OCI-LY7 (cell line): Measurements from ENCODE around the gene METTL27. TPM values are rescaled to one million over a fixed set of nuclear protein-coding genes. Genes with fewer than 3 reads are reported as not detected.
"Not testable (repeated sequence)": the region's sequence is repeated elsewhere in the genome, so short reads cannot be mapped to it uniquely, and the experiment has no call there.

Experiments used
- BruUV-seq: library from RNA; stranded (reverse); fragments of 400-500 nt; replicated peaks from 2 replicates; lab custom pipeline; 2021; lab: Mats Ljungman, UMichigan
- CTCF ChIA-PET: fragments of 300-600 bp; sonication (Branson Sonifier 250); formaldehyde crosslinking; loops from one replicate; lab custom pipeline; 2022; ENCODE audit warnings: antibody characterized with exemption; ENCODE audit not compliant: unreplicated experiment; lab: Charles Lee
- POLR2A ChIA-PET: fragments of 300-600 bp; sonication (Branson Sonifier 250); formaldehyde crosslinking; loops from one replicate; lab custom pipeline; 2022; ENCODE audit warnings: antibody characterized with exemption; lab: Charles Lee
- DNase-seq: peaks from one replicate; pipeline ENCODE4 v3.0.0-alpha.2; 2015; ENCODE audit warnings: low spot score
- H2AFZ ChIP-seq: fragments of 200-600 bp; sonication (generic), shearing (Covaris generic); 2 replicates; pipeline ENCODE4 v1.6.1; 2014; ENCODE audit warnings: mild to moderate bottlenecking, antibody characterized with exemption, low read length, moderate library complexity
- H3K27ac ChIP-seq: fragments of 200-600 bp; sonication (generic); 2 replicates; pipeline ENCODE4 v1.5.1; 2014; ENCODE audit warnings: mixed run types, low read depth, mild to moderate bottlenecking, moderate library complexity, low read length, inconsistent platforms; ENCODE audit not compliant: poor library complexity, severe bottlenecking
- H3K36me3 ChIP-seq: fragments of 200-600 bp; sonication (generic); 2 replicates; pipeline ENCODE4 v1.6.1; 2014; ENCODE audit warnings: mild to moderate bottlenecking, antibody characterized with exemption, low read length, moderate library complexity, mixed read lengths; ENCODE audit not compliant: insufficient read depth
- H3K4me1 ChIP-seq: fragments of 200-600 bp; sonication (generic); 2 replicates; pipeline ENCODE4 v1.5.1; 2014; ENCODE audit warnings: mild to moderate bottlenecking, low read length; ENCODE audit not compliant: insufficient read depth, poor library complexity, severe bottlenecking
- H3K4me2 ChIP-seq: fragments of 200-600 bp; sonication (generic); 2 replicates; pipeline ENCODE4 v1.6.1; 2014; ENCODE audit warnings: mild to moderate bottlenecking, low read length
- H3K4me3 ChIP-seq: fragments of 200-600 bp; sonication (generic); 2 replicates; pipeline ENCODE4 v1.5.1; 2014; ENCODE audit warnings: mild to moderate bottlenecking, low read depth, low read length; ENCODE audit not compliant: poor library complexity, severe bottlenecking
- H3K79me2 ChIP-seq: fragments of 200-600 bp; sonication (generic); 2 replicates; pipeline ENCODE4 v1.6.1; 2016; ENCODE audit warnings: low read depth, mild to moderate bottlenecking, low read length, moderate library complexity, mixed read lengths; ENCODE audit not compliant: insufficient read depth
- H3K9me2 ChIP-seq: fragments of 200-600 bp; sonication (generic); 2 replicates; pipeline ENCODE4 v1.6.1; 2016; ENCODE audit warnings: mild to moderate bottlenecking, low read length, mixed read lengths; ENCODE audit not compliant: insufficient read depth
- H3K9me3 ChIP-seq: fragments of 200-600 bp; sonication (generic); 2 replicates; pipeline ENCODE4 v1.6.1; 2014; ENCODE audit warnings: mild to moderate bottlenecking, mixed run types, low read length, mixed read lengths
- H4K20me1 ChIP-seq: fragments of 200-600 bp; sonication (generic); 2 replicates; pipeline ENCODE4 v1.6.1; 2014; ENCODE audit warnings: mild to moderate bottlenecking, antibody characterized with exemption, low read length, moderate library complexity, mixed read lengths; ENCODE audit not compliant: insufficient read depth
- EZH2phosphoT487 ChIP-seq: fragments of 200-600 bp; sonication (generic); IDR thresholded peaks from 2 replicates; pipeline ENCODE4 v1.6.1; 2018; ENCODE audit warnings: low read depth, borderline replicate concordance, mild to moderate bottlenecking, mixed run types, antibody characterized with exemption, low read length, moderate library complexity, mixed read lengths
- intact Hi-C: fragments of 100-400 bp; cut with micrococcal nuclease; formaldehyde crosslinking; loops from one replicate; pipeline ENCODE4 v1.10.0; 2022; ENCODE audit not compliant: unreplicated experiment
- total RNA-seq, 2 experiments: library from RNA; depleted of rRNA in 1 of 2; stranded (reverse); fragments of >200 nt in 1 of 2; shearing (Covaris generic) in 1 of 2; gene quantifications; 2 replicates each; pipeline ENCODE4 v1.2.3, GENCODE V29; 2014 to 2022
- TF ChIP-seq, protein P1 (sequence below): fragments of 200-600 bp; sonication (generic); conservative IDR thresholded peaks from 2 replicates; pipeline ENCODE4 v1.5.1; 2014; ENCODE audit warnings: mild to moderate bottlenecking, antibody characterized with exemption, low read length, moderate library complexity, mixed read lengths

Gene METTL27
- total RNA-seq, 2 experiments from 2014 or later, result 0.92 to 2.1 TPM

DNA sequence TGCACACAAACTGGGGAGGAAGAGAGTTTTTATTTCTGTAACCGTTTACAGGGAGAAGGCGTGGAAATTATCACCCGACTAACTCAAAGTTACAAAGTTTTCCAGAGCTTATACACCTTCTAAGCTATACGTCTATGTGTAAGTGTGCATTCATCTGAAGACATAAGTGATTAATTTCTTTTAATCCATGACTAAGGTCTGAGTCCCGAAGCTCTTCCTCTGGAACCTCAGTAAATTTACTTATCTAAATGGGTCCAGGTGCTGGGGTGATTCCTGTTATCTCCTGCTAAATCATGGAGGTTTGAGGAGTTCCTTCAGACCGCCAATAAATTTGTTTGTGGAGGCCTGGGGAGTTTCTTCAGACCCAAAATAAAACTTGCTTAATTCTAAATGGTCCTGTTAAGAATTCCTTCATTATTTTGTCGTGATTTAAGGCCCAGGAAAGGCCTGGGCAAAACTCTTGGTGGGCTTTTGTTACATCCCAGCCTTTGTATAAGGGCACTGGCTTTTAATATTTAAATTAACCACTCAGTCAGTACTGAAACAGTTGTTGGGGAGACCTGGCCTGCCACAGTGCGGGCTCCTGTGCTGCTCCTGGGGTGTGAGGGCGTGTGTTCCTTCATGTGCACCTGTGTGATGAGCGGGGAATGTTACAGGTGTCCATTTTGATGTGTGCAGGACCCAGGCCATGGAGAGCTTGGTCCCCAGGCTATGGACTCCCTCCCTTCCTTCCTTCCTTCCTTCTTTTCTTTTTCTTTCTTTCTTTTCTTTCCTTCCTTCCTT lies 5.8 kb upstream of the METTL27 start:
- no peaks in the 10 kb centered on the region for H3K36me3 ChIP-seq
- H4K20me1 ChIP-seq, result no peaks in the 10 kb centered on the region
- no peak overlapping the region for H3K4me2 ChIP-seq
- POLR2A ChIA-PET, result no interaction called here
- DNase-seq, result no peak
- no peak for TF ChIP-seq EZH2phosphoT487
- TF ChIP-seq, protein P1, sequence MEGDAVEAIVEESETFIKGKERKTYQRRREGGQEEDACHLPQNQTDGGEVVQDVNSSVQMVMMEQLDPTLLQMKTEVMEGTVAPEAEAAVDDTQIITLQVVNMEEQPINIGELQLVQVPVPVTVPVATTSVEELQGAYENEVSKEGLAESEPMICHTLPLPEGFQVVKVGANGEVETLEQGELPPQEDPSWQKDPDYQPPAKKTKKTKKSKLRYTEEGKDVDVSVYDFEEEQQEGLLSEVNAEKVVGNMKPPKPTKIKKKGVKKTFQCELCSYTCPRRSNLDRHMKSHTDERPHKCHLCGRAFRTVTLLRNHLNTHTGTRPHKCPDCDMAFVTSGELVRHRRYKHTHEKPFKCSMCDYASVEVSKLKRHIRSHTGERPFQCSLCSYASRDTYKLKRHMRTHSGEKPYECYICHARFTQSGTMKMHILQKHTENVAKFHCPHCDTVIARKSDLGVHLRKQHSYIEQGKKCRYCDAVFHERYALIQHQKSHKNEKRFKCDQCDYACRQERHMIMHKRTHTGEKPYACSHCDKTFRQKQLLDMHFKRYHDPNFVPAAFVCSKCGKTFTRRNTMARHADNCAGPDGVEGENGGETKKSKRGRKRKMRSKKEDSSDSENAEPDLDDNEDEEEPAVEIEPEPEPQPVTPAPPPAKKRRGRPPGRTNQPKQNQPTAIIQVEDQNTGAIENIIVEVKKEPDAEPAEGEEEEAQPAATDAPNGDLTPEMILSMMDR, result no peak
- H3K4me1 ChIP-seq, result peaks cover 8% of the 10 kb centered on the region
- H3K4me3 ChIP-seq, result no peak overlapping the region
- H3K9me2 ChIP-seq, result no peaks in the 10 kb centered on the region
- CTCF ChIA-PET, result no interaction called here
- H2AFZ ChIP-seq, result no peak overlapping the region
- no peak overlapping the region for H3K27ac ChIP-seq
- 0 out of 2 replicates have a peak, but pooled peaks cover 4% of the 10 kb centered on the region for H3K9me3 ChIP-seq
- H3K79me2 ChIP-seq, result no peaks in the 10 kb centered on the region
- BruUV-seq, result no TSS peak
- intact Hi-C loops, result no loop called here

DNA sequence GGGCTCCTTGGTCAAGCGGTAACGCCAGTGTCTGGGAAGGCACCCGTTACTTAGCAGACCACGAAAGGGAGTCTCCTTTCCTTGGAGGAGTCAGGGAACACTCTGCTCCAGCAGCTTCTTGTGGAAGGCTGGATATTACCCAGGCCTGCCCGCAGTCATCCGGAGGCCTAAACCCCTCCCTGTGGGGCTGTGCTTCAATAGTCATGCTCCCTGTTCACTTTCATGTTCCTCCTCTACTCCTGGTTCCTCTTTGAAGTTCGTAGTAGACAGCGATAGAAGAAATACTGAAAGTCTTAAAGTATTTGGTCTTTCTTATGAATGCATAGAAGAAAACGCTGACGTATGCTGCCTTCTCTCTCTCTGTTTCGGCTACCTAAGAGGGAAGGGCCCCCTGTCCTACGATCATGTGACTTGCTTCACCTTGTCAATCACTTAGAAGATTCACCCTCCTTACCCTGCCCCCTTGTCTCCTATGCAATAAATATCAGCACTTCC lies 3.4 kb upstream of the METTL27 start:
- H3K79me2 ChIP-seq, H3K9me2 ChIP-seq, H2AFZ ChIP-seq, H3K9me3 ChIP-seq, POLR2A ChIA-PET, CTCF ChIA-PET, H3K36me3 ChIP-seq, H3K27ac ChIP-seq, intact Hi-C loops, H3K4me2 ChIP-seq, H4K20me1 ChIP-seq, H3K4me3 ChIP-seq, DNase-seq, BruUV-seq: not testable (repeated sequence)
- H3K4me1 ChIP-seq, result peaks cover 14% of the 10 kb centered on the region

DNA sequence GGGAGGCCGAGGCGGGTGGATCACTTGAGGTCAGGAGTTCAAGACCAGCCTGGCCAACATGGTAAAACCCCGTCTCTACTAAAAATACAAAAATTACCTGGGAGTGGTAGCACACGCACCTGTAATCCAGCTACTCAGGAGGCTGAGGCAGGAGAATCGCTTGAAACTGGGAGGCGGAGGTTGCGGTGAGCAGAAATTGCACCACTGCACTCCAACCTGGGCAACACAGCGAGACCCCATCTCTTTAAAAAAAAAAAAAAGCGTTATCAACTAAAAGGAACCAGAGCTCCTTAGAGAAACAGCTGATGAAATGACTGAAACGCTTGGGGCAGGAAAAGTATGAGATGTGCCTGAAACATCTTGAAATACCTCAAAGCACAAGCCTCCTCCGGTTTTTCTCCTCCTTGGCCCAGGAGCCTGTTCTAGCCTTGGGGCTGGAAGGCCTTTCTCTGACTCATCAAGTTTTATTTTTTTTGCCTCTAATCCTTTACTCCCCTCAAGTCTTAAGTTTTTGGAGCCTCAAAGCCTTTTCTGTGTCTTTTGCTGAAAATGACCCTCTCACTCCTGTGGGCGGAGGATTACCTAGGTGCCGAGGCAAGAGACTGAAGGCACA lies 2.6 kb upstream of the METTL27 start:
- intact Hi-C loops, result loop anchor here (5.0 kb wide), 1 partner anchor 108 kb away; the partner anchor contains the start of gene ABHD11
- BruUV-seq, result no TSS peak
- Histone ChIP-seq H3K4me2 (no peak overlapping the region), H4K20me1 (no peaks in the 10 kb centered on the region), H3K9me2 (no peaks in the 10 kb centered on the region), H3K36me3 (no peaks in the 10 kb centered on the region), H3K79me2 (no peaks in the 10 kb centered on the region), H3K9me3 (0 out of 2 replicates have a peak, but pooled peaks cover 4% of the 10 kb centered on the region), H3K4me1 (peaks cover 14% of the 10 kb centered on the region), H3K27ac (no peak overlapping the region), H2AFZ (no peak overlapping the region), H3K4me3 (no peak overlapping the region)
- ChIA-PET CTCF (no interaction called here), POLR2A (no interaction called here)
- TF ChIP-seq, protein P1, result no peak
- no peak for TF ChIP-seq EZH2phosphoT487
- no peak for DNase-seq
